NB4 (cell line): ENCODE results near the gene NPHP4.

Experiments
- CTCF ChIP-seq: IDR thresholded peaks from one replicate; pipeline ENCODE4 v1.5.1; 2012; ENCODE audit warnings: low read depth, low read length
- POLR2A ChIP-seq: IDR thresholded peaks from 2 replicates; pipeline ENCODE4 v1.6.1; 2011; ENCODE audit warnings: mild to moderate bottlenecking; ENCODE audit not compliant: insufficient read length; ENCODE audit errors: extremely low read depth
- TF ChIP-seq, protein P1 (sequence below): IDR thresholded peaks from 2 replicates; pipeline ENCODE4 v1.6.1; 2011; ENCODE audit warnings: low read depth, low read length

- TF ChIP-seq CTCF (no peak), POLR2A (no peak)
- TF ChIP-seq, protein P1, sequence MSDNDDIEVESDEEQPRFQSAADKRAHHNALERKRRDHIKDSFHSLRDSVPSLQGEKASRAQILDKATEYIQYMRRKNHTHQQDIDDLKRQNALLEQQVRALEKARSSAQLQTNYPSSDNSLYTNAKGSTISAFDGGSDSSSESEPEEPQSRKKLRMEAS = no peak
Observed at GRCh38 chr1:5876094-5876650, 116.1 kb downstream of the NPHP4 start.
